AG04449 (cell line): ENCODE measurements around the gene DUSP9.

Source experiments
- CTCF ChIA-PET: fragments of 350-600 bp; formaldehyde crosslinking; extraction: SDS; loops from one replicate; lab custom pipeline; 2021; ENCODE audit warnings: antibody characterized with exemption; lab: Yijun Ruan, JAX
- POLR2A ChIA-PET: fragments of 400-600, 350-600 bp; formaldehyde crosslinking; extraction: SDS; loops from one replicate; lab custom pipeline; 2020; ENCODE audit warnings: antibody characterized with exemption, inconsistent platforms; lab: Yijun Ruan, JAX
- DNase-seq: peaks from one replicate; pipeline ENCODE4 v3.0.0-alpha.2; 2010; ENCODE audit warnings: low read depth, low spot score
- H3K4me3 ChIP-seq: 2 replicates; pipeline ENCODE4 v1.5.1; 2011; ENCODE audit warnings: low read depth, mild to moderate bottlenecking, control low read depth, low read length
- TF ChIP-seq, protein P1 (sequence below): IDR thresholded peaks from one replicate; pipeline ENCODE4 v1.5.1; 2011; ENCODE audit warnings: mild to moderate bottlenecking, moderate library complexity, low read length, control low read depth, inconsistent platforms; ENCODE audit not compliant: insufficient read depth; ENCODE audit errors: missing control alignments

DUSP9 gene

DNA sequence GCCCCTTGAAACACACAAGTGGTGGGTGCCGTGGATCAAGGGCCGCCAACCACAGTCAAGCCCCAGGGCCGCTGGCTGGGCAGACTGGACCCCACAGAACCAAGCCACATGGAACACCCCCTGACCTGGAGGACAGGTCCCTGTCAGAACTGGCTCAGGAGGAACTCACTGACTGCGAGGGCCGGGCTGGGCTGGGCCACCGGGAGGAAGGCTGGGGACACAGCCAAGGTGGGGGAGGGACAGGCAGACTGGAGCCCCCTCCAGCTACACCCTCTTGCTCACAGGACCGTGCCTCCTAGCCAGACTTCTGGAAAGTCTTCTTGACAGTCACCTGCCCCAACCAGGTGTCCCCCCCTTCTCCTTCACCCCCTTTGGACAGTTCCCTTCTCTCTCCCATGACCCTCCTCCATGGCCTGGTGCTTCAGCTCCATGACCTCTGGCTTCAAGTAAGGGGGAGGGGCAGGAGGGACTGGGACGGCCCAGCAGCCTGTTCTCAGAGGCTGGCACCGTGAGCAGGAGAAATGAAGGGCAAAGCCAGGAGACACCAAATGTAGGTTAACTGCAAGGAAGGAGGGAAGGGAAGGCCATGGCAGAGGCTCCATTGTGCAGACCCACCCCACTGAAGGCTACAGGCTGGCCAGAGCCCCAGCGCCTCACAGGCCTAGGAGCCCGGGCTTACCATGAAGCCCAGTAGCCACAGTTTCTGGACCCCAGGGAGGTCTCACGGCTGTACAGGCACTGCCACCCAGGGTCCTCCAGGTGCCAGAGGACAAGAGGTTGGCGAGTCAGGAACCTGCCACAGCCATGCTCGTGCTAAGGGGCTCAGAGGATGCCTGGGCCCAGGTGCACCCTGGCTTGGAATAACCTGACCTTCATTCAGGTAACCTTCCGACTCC is 22.6 kb upstream of the DUSP9 start:
- ChIA-PET CTCF (no interaction called here), POLR2A (no interaction called here)
- H3K4me3 ChIP-seq: no peak overlapping the region
- TF ChIP-seq, protein P1, sequence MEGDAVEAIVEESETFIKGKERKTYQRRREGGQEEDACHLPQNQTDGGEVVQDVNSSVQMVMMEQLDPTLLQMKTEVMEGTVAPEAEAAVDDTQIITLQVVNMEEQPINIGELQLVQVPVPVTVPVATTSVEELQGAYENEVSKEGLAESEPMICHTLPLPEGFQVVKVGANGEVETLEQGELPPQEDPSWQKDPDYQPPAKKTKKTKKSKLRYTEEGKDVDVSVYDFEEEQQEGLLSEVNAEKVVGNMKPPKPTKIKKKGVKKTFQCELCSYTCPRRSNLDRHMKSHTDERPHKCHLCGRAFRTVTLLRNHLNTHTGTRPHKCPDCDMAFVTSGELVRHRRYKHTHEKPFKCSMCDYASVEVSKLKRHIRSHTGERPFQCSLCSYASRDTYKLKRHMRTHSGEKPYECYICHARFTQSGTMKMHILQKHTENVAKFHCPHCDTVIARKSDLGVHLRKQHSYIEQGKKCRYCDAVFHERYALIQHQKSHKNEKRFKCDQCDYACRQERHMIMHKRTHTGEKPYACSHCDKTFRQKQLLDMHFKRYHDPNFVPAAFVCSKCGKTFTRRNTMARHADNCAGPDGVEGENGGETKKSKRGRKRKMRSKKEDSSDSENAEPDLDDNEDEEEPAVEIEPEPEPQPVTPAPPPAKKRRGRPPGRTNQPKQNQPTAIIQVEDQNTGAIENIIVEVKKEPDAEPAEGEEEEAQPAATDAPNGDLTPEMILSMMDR: no peak
- DNase-seq: no peak

GRCh38 chrX:153625271-153626024 is 21.6 kb upstream of the DUSP9 start:
- TF ChIP-seq, protein P1: no peak
- no peak overlapping the region for H3K4me3 ChIP-seq
- ChIA-PET POLR2A (no interaction called here), CTCF (interaction anchor here (1.5 kb wide), 1 partner anchor 10 kb away, joined by 4 read pairs; no protein-coding TSS in a partner anchor)
- no peak for DNase-seq

GRCh38 chrX:153626025-153626633 is 20.9 kb upstream of the DUSP9 start:
- DNase-seq: no peak
- CTCF ChIA-PET: interaction anchor here (1.5 kb wide), 1 partner anchor 10 kb away, joined by 4 read pairs; no protein-coding TSS in a partner anchor
- TF ChIP-seq, protein P1: no peak
- POLR2A ChIA-PET: no interaction called here
- H3K4me3 ChIP-seq: no peak overlapping the region

DNA sequence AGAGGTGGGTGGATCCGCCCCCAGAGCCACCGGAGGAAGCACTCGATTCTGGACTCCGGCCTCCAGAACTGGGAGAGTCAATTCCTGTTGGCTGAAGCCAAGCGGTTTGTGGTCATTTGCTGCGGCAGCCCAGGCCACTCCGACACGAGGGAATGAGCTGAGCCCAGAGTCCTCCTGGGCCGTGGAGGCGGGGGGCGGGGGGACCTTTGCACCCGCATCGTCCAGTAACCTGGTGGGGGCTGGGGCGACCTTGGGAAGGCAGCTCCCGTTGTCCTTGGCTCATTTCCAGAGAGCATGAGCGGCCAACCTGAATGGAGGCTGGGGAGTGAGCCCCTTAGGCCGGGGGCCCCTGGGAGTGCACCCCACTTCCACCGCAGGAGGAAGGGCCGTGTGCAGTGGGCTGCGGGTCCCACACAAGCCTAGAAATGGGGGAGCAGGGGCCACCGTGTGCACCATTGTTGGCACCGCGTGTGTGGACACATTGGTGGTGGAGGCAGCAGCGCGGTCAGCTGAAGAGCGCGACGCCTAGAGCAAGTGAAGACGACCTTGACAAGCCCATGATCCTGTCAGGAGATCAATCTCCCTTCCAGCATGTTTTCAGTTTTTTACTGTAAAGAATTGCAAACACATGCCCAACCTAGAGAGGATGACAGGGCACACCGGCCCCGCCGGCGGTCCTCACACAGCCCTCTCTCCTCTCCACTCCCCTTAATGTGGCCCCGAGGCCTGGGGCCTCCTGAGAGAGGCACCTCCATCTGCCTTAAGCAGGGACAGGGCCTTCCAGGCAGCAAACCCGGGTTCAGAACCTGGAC is 19.9 kb upstream of the DUSP9 start:
- H3K4me3 ChIP-seq: no peak overlapping the region
- DNase-seq: no peak
- CTCF ChIA-PET: no interaction called here
- POLR2A ChIA-PET: no interaction called here
- TF ChIP-seq, protein P1: no peak

GRCh38 chrX:153627675-153628111 is 19.3 kb upstream of the DUSP9 start:
- ChIA-PET CTCF (no interaction called here), POLR2A (no interaction called here)
- no peak for DNase-seq
- no peak overlapping the region for H3K4me3 ChIP-seq
- TF ChIP-seq, protein P1: no peak
